ENCODE measurements around the gene NSMCE1.

DNA sequence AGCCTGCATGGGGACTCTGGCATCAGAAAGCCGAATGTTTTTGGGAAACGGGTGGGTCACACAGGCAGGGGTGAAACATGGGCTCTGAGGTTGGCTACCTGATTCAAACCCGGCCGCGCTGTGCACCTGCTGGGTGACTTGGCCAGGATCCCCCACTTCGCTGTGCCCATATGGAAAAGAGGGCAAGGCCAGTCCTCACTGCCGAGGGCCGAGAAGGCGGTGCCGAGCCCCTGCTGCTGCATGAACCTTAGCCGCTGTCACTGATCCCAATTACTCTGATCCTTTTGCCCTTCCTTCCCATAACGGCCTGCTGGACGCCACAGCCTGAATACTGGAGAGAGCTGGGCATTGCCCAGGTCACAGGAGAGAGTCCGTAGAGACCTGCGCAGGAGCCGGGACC, 47.6 kb downstream of the NSMCE1 start:
- TF ChIP-seq POLR2A (IDR thresholded peaks at IDR 0.05) (no peak), EP300 (IDR thresholded peaks at IDR 0.05; ENCODE audit: low read depth) (no peak)
- TF ChIP-seq, protein P1, sequence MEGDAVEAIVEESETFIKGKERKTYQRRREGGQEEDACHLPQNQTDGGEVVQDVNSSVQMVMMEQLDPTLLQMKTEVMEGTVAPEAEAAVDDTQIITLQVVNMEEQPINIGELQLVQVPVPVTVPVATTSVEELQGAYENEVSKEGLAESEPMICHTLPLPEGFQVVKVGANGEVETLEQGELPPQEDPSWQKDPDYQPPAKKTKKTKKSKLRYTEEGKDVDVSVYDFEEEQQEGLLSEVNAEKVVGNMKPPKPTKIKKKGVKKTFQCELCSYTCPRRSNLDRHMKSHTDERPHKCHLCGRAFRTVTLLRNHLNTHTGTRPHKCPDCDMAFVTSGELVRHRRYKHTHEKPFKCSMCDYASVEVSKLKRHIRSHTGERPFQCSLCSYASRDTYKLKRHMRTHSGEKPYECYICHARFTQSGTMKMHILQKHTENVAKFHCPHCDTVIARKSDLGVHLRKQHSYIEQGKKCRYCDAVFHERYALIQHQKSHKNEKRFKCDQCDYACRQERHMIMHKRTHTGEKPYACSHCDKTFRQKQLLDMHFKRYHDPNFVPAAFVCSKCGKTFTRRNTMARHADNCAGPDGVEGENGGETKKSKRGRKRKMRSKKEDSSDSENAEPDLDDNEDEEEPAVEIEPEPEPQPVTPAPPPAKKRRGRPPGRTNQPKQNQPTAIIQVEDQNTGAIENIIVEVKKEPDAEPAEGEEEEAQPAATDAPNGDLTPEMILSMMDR (IDR thresholded peaks at IDR 0.05): no peak

Data from transverse colon (tissue), 3 donors.